Endothelial cell (in vitro differentiated cells): ENCODE results near the gene PTPRJ. TPM values are rescaled to one million over a fixed set of nuclear protein-coding genes. Genes with fewer than 3 reads are reported as not detected.

ENCODE experiments used
- DNase-seq: peaks from one replicate; pipeline ENCODE4 v3.0.0; 2021; ENCODE audit warnings: low spot score
- H3K27ac Mint-ChIP-seq: one replicate; pipeline ENCODE4 v1.8.0; 2021; ENCODE audit warnings: mixed read lengths, inconsistent platforms; ENCODE audit not compliant: unreplicated experiment
- H3K27me3 Mint-ChIP-seq: one replicate; pipeline ENCODE4 v1.8.0; 2021; ENCODE audit warnings: mild to moderate bottlenecking, moderate library complexity, mixed read lengths, inconsistent platforms; ENCODE audit not compliant: unreplicated experiment
- H3K36me3 Mint-ChIP-seq: one replicate; pipeline ENCODE4 v1.8.0; 2021; ENCODE audit warnings: mild to moderate bottlenecking, low read depth, mixed read lengths, inconsistent platforms; ENCODE audit not compliant: unreplicated experiment
- H3K4me1 Mint-ChIP-seq: one replicate; pipeline ENCODE4 v1.8.0; 2021; ENCODE audit warnings: mild to moderate bottlenecking, mixed read lengths, inconsistent platforms; ENCODE audit not compliant: unreplicated experiment
- H3K4me3 Mint-ChIP-seq: one replicate; pipeline ENCODE4 v1.8.0; 2021; ENCODE audit warnings: mild to moderate bottlenecking, mixed read lengths, inconsistent platforms; ENCODE audit not compliant: unreplicated experiment
- H3K9me3 Mint-ChIP-seq: one replicate; pipeline ENCODE4 v1.8.0; 2021; ENCODE audit warnings: mixed read lengths, inconsistent platforms; ENCODE audit not compliant: unreplicated experiment
- CTCF ChIP-seq: fragments of 200-600 bp; sonication (generic); IDR thresholded peaks from one replicate; pipeline ENCODE4 v1.5.0; 2021; ENCODE audit warnings: antibody characterized with exemption; ENCODE audit not compliant: unreplicated experiment
- total RNA-seq: library from RNA; stranded (reverse); fragmentation: NEBNext Ultra II Directional; extraction: Animal tissue kit (Norgen Biotek cat#: 25700); gene quantifications from one replicate; pipeline ENCODE4 v1.2.1, GENCODE V29; 2021; ENCODE audit not compliant: unreplicated experiment

PTPRJ gene
- total RNA-seq, 1 donor from 2014 or later: 1.6 TPM

DNA sequence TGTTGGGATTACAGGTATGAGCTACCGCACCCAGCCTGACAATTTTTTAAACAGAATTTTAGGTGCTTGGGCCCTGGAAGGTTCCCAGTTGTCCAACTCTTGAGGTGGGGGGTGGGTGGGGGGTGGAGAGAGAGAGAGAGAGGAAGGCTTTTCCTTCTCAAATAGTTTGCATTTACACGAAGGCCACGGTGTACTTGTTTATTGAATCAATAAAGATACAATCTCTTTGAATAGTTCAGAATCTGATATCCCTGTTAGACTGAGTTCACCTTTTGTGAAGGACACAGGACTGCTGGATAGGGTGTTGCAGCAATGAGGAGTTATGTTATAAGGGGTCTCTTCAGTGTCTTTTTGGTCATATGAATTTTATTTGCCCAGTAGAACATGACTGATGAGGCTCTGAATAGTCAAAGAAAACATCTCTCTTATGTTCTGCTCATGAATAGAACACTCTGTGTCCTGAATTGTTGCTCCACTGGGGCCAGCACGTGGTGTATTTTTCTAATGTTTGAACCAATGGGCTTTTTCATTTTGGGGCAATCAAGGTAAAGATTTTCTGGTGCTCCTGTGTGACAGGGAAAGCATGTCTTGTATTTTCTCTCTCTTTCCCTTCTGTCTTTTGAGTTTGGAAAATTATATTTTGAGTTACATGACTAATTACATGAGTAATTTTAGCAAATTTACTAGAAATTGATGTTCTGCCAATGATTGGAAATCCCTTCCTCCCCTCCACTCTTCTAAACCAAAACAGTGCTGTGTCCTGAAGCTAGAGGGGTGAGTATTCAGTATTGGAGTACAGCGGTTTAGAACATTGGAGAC lies 61.7 kb downstream of the PTPRJ start:
- TF ChIP-seq CTCF: no peak
- no peaks in the 10 kb centered on the region for H3K9me3 Mint-ChIP-seq
- H3K36me3 Mint-ChIP-seq: no peaks in the 10 kb centered on the region

GRCh38 chr11:48043111-48043990 lies 63.0 kb downstream of the PTPRJ start:
- no peak for DNase-seq
- H3K4me3 Mint-ChIP-seq: no peak overlapping the region
- H3K27ac Mint-ChIP-seq: no peak overlapping the region

More for the DNA sequence above, 61.7 kb downstream of the PTPRJ start:
- peaks cover 11% of the 10 kb centered on the region for H3K27me3 Mint-ChIP-seq
- no peak overlapping the region for H3K4me3 Mint-ChIP-seq
- no peak for DNase-seq
- no peak overlapping the region for H3K27ac Mint-ChIP-seq
- peaks cover 12% of the 10 kb centered on the region for H3K4me1 Mint-ChIP-seq

GRCh38 chr11:48043991-48044512 lies 63.7 kb downstream of the PTPRJ start:
- no peaks in the 10 kb centered on the region for H3K36me3 Mint-ChIP-seq
- DNase-seq: no peak
- no peaks in the 10 kb centered on the region for H3K9me3 Mint-ChIP-seq
- no peak overlapping the region for H3K27ac Mint-ChIP-seq
- H3K4me1 Mint-ChIP-seq: peaks cover 12% of the 10 kb centered on the region
- TF ChIP-seq CTCF: no peak
- peaks cover 10% of the 10 kb centered on the region for H3K27me3 Mint-ChIP-seq
- no peak overlapping the region for H3K4me3 Mint-ChIP-seq

More at GRCh38 chr11:48043111-48043990, 63.0 kb downstream of the PTPRJ start:
- Mint-ChIP-seq H3K4me1 (peaks cover 12% of the 10 kb centered on the region), H3K36me3 (no peaks in the 10 kb centered on the region), H3K27me3 (peaks cover 10% of the 10 kb centered on the region), H3K9me3 (no peaks in the 10 kb centered on the region)
- no peak for TF ChIP-seq CTCF

DNA sequence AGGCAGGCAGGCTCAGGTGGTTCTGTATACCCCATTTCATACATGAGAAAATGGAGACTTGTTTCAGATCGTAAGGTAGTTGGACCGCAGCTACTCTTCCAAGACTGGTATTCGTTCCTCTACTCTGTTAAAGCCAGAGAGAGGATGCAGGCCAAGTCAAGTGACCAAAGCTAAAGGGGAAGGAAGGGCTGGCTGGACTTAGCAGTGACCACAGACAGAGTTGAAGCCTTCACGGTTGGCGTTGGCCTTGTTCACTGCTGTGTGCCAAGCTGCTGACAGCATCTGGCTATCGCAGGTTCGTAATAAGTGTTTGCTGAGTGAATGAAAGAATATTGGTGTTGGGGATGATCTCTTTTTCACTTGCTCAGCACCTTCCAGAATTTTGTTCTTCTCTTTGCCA lies 64.2 kb downstream of the PTPRJ start:
- peaks cover 12% of the 10 kb centered on the region for H3K4me1 Mint-ChIP-seq
- H3K27me3 Mint-ChIP-seq: peaks cover 10% of the 10 kb centered on the region
- H3K36me3 Mint-ChIP-seq: no peaks in the 10 kb centered on the region
- no peak overlapping the region for H3K27ac Mint-ChIP-seq
- TF ChIP-seq CTCF: no peak
- no peak overlapping the region for H3K4me3 Mint-ChIP-seq
- no peaks in the 10 kb centered on the region for H3K9me3 Mint-ChIP-seq
- no peak for DNase-seq
